Mesendoderm (in vitro differentiated cells): ENCODE measurements around the gene MOB3C.

ENCODE experiments used
- DNase-seq: peaks from one replicate; pipeline ENCODE4 v3.0.0; 2013
- H2AK5ac ChIP-seq: 2 replicates; pipeline ENCODE4 v1.6.1; 2013; ENCODE audit warnings: low read length, inconsistent platforms
- H2BK120ac ChIP-seq: 2 replicates; pipeline ENCODE4 v1.6.1; 2013; ENCODE audit warnings: low read depth, mild to moderate bottlenecking, low read length, moderate library complexity, mixed read lengths
- H2BK15ac ChIP-seq: replicated peaks from 2 replicates; pipeline ENCODE4 v1.6.1; 2013; ENCODE audit warnings: low read depth, mild to moderate bottlenecking, moderate library complexity
- H2BK5ac ChIP-seq: 2 replicates; pipeline ENCODE4 v1.6.1; 2013; ENCODE audit warnings: low read length, inconsistent platforms
- H3K18ac ChIP-seq: 2 replicates; pipeline ENCODE4 v1.6.1; 2013; ENCODE audit warnings: mild to moderate bottlenecking, low read length, mixed read lengths
- H3K23ac ChIP-seq: one replicate; pipeline ENCODE4 v1.6.1; 2013; ENCODE audit warnings: low read length
- H3K27ac ChIP-seq: 2 replicates; pipeline ENCODE4 v1.5.1; 2013; ENCODE audit warnings: low read depth, mild to moderate bottlenecking, inconsistent platforms, low read length, moderate library complexity
- H3K27me3 ChIP-seq: 2 replicates; pipeline ENCODE4 v1.6.1; 2013; ENCODE audit warnings: low read length, control low read depth, mild to moderate bottlenecking, inconsistent platforms; ENCODE audit not compliant: insufficient read depth, poor library complexity
- H3K36me3 ChIP-seq: 2 replicates; pipeline ENCODE4 v1.6.1; 2013; ENCODE audit warnings: low read length, inconsistent platforms; ENCODE audit not compliant: control insufficient read depth, insufficient read depth
- H3K4ac ChIP-seq: one replicate; pipeline ENCODE4 v1.6.1; 2013; ENCODE audit warnings: low read depth, mild to moderate bottlenecking, low read length, moderate library complexity
- H3K4me1 ChIP-seq: 2 replicates; pipeline ENCODE4 v1.6.1; 2013; ENCODE audit warnings: low read depth, low read length, inconsistent platforms; ENCODE audit not compliant: control insufficient read depth
- H3K4me2 ChIP-seq: 2 replicates; pipeline ENCODE4 v1.6.1; 2013; ENCODE audit warnings: low read length
- H3K4me3 ChIP-seq: 2 replicates; pipeline ENCODE4 v1.5.1; 2013; ENCODE audit warnings: mild to moderate bottlenecking, low read length
- H3K56ac ChIP-seq: one replicate; pipeline ENCODE4 v1.6.1; 2013; ENCODE audit warnings: low read length
- H3K79me1 ChIP-seq: 2 replicates; pipeline ENCODE4 v1.6.1; 2013; ENCODE audit warnings: low read length, inconsistent platforms
- H3K79me2 ChIP-seq: 2 replicates; pipeline ENCODE4 v1.6.1; 2013; ENCODE audit warnings: mild to moderate bottlenecking, low read length; ENCODE audit not compliant: control insufficient read depth, insufficient read depth
- H3K9ac ChIP-seq: 2 replicates; pipeline ENCODE4 v1.6.1; 2013; ENCODE audit warnings: low read length, inconsistent platforms
- H4K5ac ChIP-seq: one replicate; pipeline ENCODE4 v1.6.1; 2013; ENCODE audit warnings: low read length
- H4K8ac ChIP-seq: one replicate; pipeline ENCODE4 v1.6.1; 2013; ENCODE audit warnings: low read depth, mild to moderate bottlenecking, control low read depth, low read length, moderate library complexity
- WGBS: extraction: QIAGEN DNeasy Blood & Tissue Kit; methylation state at CpG from one replicate; pipeline ENCODE4 v1.1.7; 2013; ENCODE audit warnings: low lambda C conversion rate, missing lambda C conversion rate; ENCODE audit not compliant: insufficient coverage; ENCODE audit errors: extremely low coverage; 5-methylcytosine and 5-hydroxymethylcytosine counted together

Gene MOB3C

GRCh38 chr1:46615735-46616134, 876 bp downstream of the MOB3C start:
- H2AK5ac ChIP-seq: peak overlapping the region; percentile 78
- H3K4me1 ChIP-seq: peaks cover 10% of the 10 kb centered on the region
- no peak for DNase-seq
- H3K79me2 ChIP-seq: no peaks in the 10 kb centered on the region
- H3K36me3 ChIP-seq: no peaks in the 10 kb centered on the region
- H3K79me1 ChIP-seq: no peaks in the 10 kb centered on the region
- no peak overlapping the region for H2BK5ac ChIP-seq
- H2BK15ac ChIP-seq: no peak overlapping the region
- no peak overlapping the region for H3K23ac ChIP-seq
- H3K9ac ChIP-seq: peak overlapping the region; percentile 17
- no peak overlapping the region for H3K27ac ChIP-seq
- H3K4ac ChIP-seq: no peak overlapping the region
- H3K4me3 ChIP-seq: no peak overlapping the region
- H3K18ac ChIP-seq: no peak overlapping the region
- no peak overlapping the region for H4K5ac ChIP-seq
- no peak overlapping the region for H2BK120ac ChIP-seq
- H3K27me3 ChIP-seq: no peaks in the 10 kb centered on the region
- no peak overlapping the region for H3K4me2 ChIP-seq
- no CpG with 5 or more reads among the region's 3 CpGs for WGBS
- H4K8ac ChIP-seq: no peak overlapping the region
- peak overlapping the region; percentile 44 for H3K56ac ChIP-seq

- Histone ChIP-seq H3K4ac (no peak overlapping the region), H3K23ac (no peak overlapping the region), H3K4me1 (peaks cover 10% of the 10 kb centered on the region), H2BK120ac (no peak overlapping the region), H3K27me3 (no peaks in the 10 kb centered on the region), H2BK15ac (no peak overlapping the region), H4K5ac (no peak overlapping the region), H2AK5ac (no peak overlapping the region), H3K27ac (no peak overlapping the region), H3K18ac (no peak overlapping the region), H3K4me3 (no peak overlapping the region), H3K36me3 (no peaks in the 10 kb centered on the region), H3K9ac (no peak overlapping the region), H3K4me2 (no peak overlapping the region), H3K79me2 (no peaks in the 10 kb centered on the region), H2BK5ac (no peak overlapping the region), H3K56ac (no peak overlapping the region), H4K8ac (no peak overlapping the region), H3K79me1 (no peaks in the 10 kb centered on the region)
- no CpG with 5 or more reads among the region's 2 CpGs for WGBS
- no peak for DNase-seq
These were observed 1.5 kb downstream of the MOB3C start for GRCh38 chr1:46615088-46615487.

GRCh38 chr1:46614604-46614984, 2.0 kb downstream of the MOB3C start:
- Histone ChIP-seq H4K5ac (no peak overlapping the region), H3K79me1 (no peaks in the 10 kb centered on the region), H3K23ac (no peak overlapping the region), H3K9ac (no peak overlapping the region), H3K4me2 (no peak overlapping the region), H3K4me1 (peaks cover 10% of the 10 kb centered on the region), H3K56ac (no peak overlapping the region), H3K79me2 (no peaks in the 10 kb centered on the region), H2BK5ac (no peak overlapping the region), H3K36me3 (no peaks in the 10 kb centered on the region), H3K18ac (no peak overlapping the region), H3K4me3 (no peak overlapping the region), H4K8ac (no peak overlapping the region), H2BK120ac (no peak overlapping the region), H3K4ac (no peak overlapping the region), H3K27me3 (no peaks in the 10 kb centered on the region), H2BK15ac (no peak overlapping the region), H2AK5ac (no peak overlapping the region), H3K27ac (no peak overlapping the region)
- no CpG with 5 or more reads among the region's 2 CpGs for whole genome bisulfite sequencing
- no peak for DNase-seq

DNA sequence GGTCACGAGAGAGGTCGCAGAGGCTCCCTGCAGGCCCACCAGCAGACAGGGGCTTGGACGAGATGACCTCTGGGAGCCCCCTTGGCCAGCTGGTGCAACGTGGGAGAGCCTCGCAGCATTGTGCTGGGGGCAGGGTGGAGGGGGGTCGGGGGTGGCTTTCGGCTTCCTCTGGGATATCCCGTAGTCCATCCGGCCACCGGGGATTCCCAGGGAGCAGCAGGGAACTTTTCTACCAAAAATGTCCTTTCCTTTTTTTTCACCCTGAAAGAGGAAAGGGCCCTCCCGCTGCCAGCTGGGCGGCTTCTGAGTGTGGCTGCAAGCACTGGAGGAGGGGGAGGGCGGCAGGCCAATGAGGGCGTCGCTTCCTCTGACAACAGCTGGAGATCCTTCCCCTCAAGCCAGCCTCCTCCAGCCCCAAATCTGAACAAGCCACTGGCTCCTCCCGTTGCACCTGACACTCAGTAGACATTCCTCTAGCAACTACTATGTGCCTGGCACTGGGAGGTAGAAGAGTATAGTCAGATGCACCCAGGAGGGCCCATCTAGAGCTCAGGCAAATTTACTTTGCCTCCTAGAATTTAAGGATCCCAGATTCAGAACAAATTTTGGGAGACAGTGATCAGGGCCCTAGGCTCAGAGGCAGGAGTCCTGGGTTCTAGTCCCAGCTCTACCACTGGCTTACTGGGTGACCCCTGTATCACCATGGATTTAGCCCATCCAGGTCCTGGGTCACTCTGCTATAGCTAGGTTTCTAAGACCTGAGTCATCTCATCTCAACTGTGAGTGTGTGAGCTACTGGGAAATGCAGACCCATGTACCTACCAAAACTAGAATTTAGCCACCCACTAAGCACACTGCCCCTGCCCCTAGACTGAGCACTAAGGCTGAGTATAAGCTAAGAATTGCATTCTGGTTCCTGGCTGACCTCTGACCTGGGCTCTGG, 2.7 kb downstream of the MOB3C start:
- H3K27me3 ChIP-seq: no peaks in the 10 kb centered on the region
- DNase-seq: peak; percentile 73
- no peak overlapping the region for H2BK5ac ChIP-seq
- H3K4me1 ChIP-seq: peaks cover 10% of the 10 kb centered on the region
- H4K8ac ChIP-seq: no peak overlapping the region
- H3K79me2 ChIP-seq: no peaks in the 10 kb centered on the region
- H4K5ac ChIP-seq: no peak overlapping the region
- peak overlapping the region; percentile 49 for H3K56ac ChIP-seq
- H3K23ac ChIP-seq: no peak overlapping the region
- H3K4me3 ChIP-seq: no peak overlapping the region
- H2BK15ac ChIP-seq: no peak overlapping the region
- H3K18ac ChIP-seq: no peak overlapping the region
- no peak overlapping the region for H2AK5ac ChIP-seq
- H3K27ac ChIP-seq: no peak overlapping the region
- H3K36me3 ChIP-seq: no peaks in the 10 kb centered on the region
- no peak overlapping the region for H2BK120ac ChIP-seq
- no CpG with 5 or more reads among the region's 16 CpGs for WGBS
- no peak overlapping the region for H3K4me2 ChIP-seq
- H3K79me1 ChIP-seq: no peaks in the 10 kb centered on the region
- H3K9ac ChIP-seq: no peak overlapping the region
- no peak overlapping the region for H3K4ac ChIP-seq

DNA sequence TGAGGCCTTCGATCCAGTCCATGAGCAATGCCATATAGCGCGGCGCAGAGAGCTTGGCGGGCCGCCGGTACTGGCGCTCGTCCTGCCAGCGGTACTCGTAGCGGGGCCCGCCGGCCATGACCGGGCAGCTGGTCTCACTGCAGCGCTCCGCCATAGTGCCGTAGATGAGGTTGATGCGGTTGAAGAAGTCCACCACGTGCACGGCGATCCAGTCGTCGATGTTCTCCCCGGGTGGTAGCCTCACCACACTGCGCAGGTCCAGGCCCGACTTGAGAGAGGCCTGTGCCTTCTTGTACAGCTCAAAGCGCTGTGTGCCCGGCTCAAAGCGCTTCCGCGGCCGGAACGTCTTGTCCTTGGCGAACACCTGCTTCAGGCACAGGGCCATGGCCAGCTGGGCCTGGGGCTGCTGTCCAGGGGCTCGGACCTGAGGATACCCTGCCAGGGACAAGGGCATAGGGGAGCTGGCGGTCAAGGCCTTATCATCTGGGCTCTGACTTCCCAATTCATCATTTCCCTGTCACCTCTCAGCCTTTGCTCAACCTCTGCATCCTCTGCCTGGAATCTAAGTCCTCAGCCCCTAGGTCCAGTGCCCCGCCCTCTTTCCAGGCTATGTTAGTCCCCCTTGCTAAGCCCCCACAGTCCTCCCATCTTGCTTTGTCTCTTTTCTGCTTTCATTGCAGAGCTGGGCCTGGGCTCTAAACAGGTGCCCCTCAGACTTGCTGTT, 3.5 kb downstream of the MOB3C start:
- Histone ChIP-seq H3K56ac (peak overlapping the region; percentile 49), H3K27me3 (no peaks in the 10 kb centered on the region), H2BK5ac (no peak overlapping the region), H4K5ac (no peak overlapping the region), H3K4me2 (no peak overlapping the region), H3K4me3 (no peak overlapping the region), H3K4ac (no peak overlapping the region), H4K8ac (no peak overlapping the region), H2AK5ac (no peak overlapping the region), H3K27ac (no peak overlapping the region), H3K18ac (no peak overlapping the region), H3K9ac (no peak overlapping the region), H3K36me3 (no peaks in the 10 kb centered on the region), H3K79me1 (no peaks in the 10 kb centered on the region), H3K79me2 (no peaks in the 10 kb centered on the region), H2BK15ac (no peak overlapping the region), H2BK120ac (no peak overlapping the region), H3K4me1 (peaks cover 10% of the 10 kb centered on the region), H3K23ac (peak overlapping the region; percentile 24)
- no peak for DNase-seq
- WGBS: no CpG with 5 or more reads among the region's 38 CpGs
